OCI-LY1 (cell line): ENCODE measurements around the gene ADGRG3.

Experiments
- H2AFZ ChIP-seq: fragments of 200-600 bp; sonication (generic), shearing (Covaris generic); 2 replicates; pipeline ENCODE4 v1.6.0; 2014; ENCODE audit warnings: antibody characterized with exemption, mild to moderate bottlenecking, low read length
- H3F3A ChIP-seq: fragments of 200-600 bp; sonication (generic), shearing (Covaris generic); 2 replicates; pipeline ENCODE4 v1.6.0; 2014; ENCODE audit warnings: mild to moderate bottlenecking, antibody characterized with exemption, low read length, moderate library complexity; ENCODE audit not compliant: insufficient read depth
- H3K27ac ChIP-seq: fragments of 200-600 bp; sonication (generic); 2 replicates; pipeline ENCODE4 v1.5.1; 2014; ENCODE audit warnings: low read length, mixed run types, mild to moderate bottlenecking, low read depth; ENCODE audit not compliant: poor library complexity, severe bottlenecking
- H3K27me3 ChIP-seq: fragments of 200-600 bp; sonication (generic); 2 replicates; pipeline ENCODE4 v1.6.0; 2014; ENCODE audit warnings: antibody characterized with exemption, mild to moderate bottlenecking, low read length, moderate library complexity; ENCODE audit not compliant: insufficient read depth
- H3K36me3 ChIP-seq: fragments of 200-600 bp; sonication (generic); 2 replicates; pipeline ENCODE4 v1.6.1; 2014; ENCODE audit warnings: mild to moderate bottlenecking, antibody characterized with exemption, low read length, moderate library complexity, mixed read lengths; ENCODE audit not compliant: insufficient read depth
- H3K4me1 ChIP-seq: fragments of 200-600 bp; sonication (generic); 2 replicates; pipeline ENCODE4 v1.5.1; 2014; ENCODE audit warnings: mild to moderate bottlenecking, low read length, moderate library complexity; ENCODE audit not compliant: insufficient read depth, severe bottlenecking
- H3K4me2 ChIP-seq: fragments of 200-600 bp; sonication (generic), shearing (Covaris generic); 2 replicates; pipeline ENCODE4 v1.6.1; 2014; ENCODE audit warnings: low read length
- H3K4me3 ChIP-seq: fragments of 200-600 bp; sonication (generic); 2 replicates; pipeline ENCODE4 v1.5.1; 2014; ENCODE audit warnings: low read length, low read depth, mild to moderate bottlenecking, mixed read lengths; ENCODE audit not compliant: poor library complexity, severe bottlenecking
- H3K79me2 ChIP-seq: fragments of 200-600 bp; shearing (Covaris generic); 2 replicates; pipeline ENCODE4 v1.6.1; 2016; ENCODE audit warnings: mixed run types, low read length, mixed read lengths; ENCODE audit not compliant: insufficient read depth
- H3K9ac ChIP-seq: fragments of 200-600 bp; sonication (generic), shearing (Covaris generic); 2 replicates; pipeline ENCODE4 v1.6.1; 2014; ENCODE audit warnings: mild to moderate bottlenecking, low read length, mixed read lengths
- H3K9me2 ChIP-seq: fragments of 200-600 bp; sonication (generic), shearing (Covaris generic); 2 replicates; pipeline ENCODE4 v1.6.1; 2014; ENCODE audit warnings: low read depth, mild to moderate bottlenecking, low read length, mixed read lengths
- H3K9me3 ChIP-seq: fragments of 200-600 bp; shearing (Covaris generic); 2 replicates; pipeline ENCODE4 v1.6.1; 2014; ENCODE audit warnings: low read length, mixed read lengths
- H4K20me1 ChIP-seq: fragments of 200-600 bp; sonication (generic), shearing (Covaris generic); 2 replicates; pipeline ENCODE4 v1.6.0; 2016; ENCODE audit warnings: mild to moderate bottlenecking, low read length; ENCODE audit not compliant: insufficient read depth
- EZH2 ChIP-seq: fragments of 200-600 bp; sonication (generic), shearing (Covaris generic); IDR thresholded peaks from 2 replicates; pipeline ENCODE4 v1.8.0; 2017; ENCODE audit warnings: borderline replicate concordance, mixed run types, mild to moderate bottlenecking, antibody characterized with exemption, low read length, moderate library complexity, mixed read lengths
- TF ChIP-seq, protein P1 (sequence below): fragments of 200-600 bp; sonication (generic), shearing (Covaris generic); IDR thresholded peaks from 2 replicates; pipeline ENCODE4 v1.5.1; 2017; ENCODE audit warnings: mild to moderate bottlenecking, antibody characterized with exemption, low read length, moderate library complexity, mixed read lengths

The ADGRG3 gene

DNA sequence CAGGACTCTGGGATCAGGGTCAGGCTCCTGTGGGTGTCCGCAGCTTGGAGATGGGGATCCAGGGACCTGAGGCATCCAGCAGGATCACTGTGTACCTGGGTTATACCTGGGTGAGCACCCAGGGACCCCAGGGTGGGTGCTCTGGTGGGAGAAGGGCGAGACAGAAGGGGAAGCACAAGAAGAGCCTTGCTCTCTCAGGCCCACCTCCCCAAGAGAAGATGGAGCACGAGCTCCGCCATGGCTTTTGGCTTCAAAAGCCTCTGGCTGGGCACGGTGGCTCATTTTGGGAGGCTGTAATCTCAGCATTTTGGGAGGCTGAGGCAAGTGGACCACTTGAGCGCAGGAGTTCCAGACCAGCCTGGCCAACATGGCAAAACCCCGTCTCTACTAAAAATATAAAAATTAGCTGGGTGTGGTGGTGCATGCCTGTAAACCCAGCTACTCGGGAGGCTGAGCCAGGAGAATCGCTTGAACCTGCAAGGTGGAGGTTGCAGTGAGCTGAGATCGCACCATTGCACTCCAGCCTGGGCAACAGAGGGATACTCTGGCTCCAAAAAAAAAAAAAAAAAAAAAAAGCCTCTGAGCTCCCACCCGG is 35.4 kb downstream of the ADGRG3 start:
- no peaks in the 10 kb centered on the region for H3K9me3 ChIP-seq
- no peak overlapping the region for H3K4me3 ChIP-seq
- H3K36me3 ChIP-seq: no peaks in the 10 kb centered on the region
- H4K20me1 ChIP-seq: no peaks in the 10 kb centered on the region
- H3F3A ChIP-seq: no peaks in the 10 kb centered on the region
- H3K4me2 ChIP-seq: no peak overlapping the region
- no peak overlapping the region for H3K27ac ChIP-seq
- H3K9ac ChIP-seq: no peak overlapping the region
- H3K4me1 ChIP-seq: no peaks in the 10 kb centered on the region
- no peaks in the 10 kb centered on the region for H3K79me2 ChIP-seq
- no peaks in the 10 kb centered on the region; the same call in 1 of the 2 replicates for H3K27me3 ChIP-seq
- H2AFZ ChIP-seq: no peak overlapping the region
- H3K9me2 ChIP-seq: no peaks in the 10 kb centered on the region
- TF ChIP-seq EZH2: no peak
- TF ChIP-seq, protein P1, sequence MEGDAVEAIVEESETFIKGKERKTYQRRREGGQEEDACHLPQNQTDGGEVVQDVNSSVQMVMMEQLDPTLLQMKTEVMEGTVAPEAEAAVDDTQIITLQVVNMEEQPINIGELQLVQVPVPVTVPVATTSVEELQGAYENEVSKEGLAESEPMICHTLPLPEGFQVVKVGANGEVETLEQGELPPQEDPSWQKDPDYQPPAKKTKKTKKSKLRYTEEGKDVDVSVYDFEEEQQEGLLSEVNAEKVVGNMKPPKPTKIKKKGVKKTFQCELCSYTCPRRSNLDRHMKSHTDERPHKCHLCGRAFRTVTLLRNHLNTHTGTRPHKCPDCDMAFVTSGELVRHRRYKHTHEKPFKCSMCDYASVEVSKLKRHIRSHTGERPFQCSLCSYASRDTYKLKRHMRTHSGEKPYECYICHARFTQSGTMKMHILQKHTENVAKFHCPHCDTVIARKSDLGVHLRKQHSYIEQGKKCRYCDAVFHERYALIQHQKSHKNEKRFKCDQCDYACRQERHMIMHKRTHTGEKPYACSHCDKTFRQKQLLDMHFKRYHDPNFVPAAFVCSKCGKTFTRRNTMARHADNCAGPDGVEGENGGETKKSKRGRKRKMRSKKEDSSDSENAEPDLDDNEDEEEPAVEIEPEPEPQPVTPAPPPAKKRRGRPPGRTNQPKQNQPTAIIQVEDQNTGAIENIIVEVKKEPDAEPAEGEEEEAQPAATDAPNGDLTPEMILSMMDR: no peak

DNA sequence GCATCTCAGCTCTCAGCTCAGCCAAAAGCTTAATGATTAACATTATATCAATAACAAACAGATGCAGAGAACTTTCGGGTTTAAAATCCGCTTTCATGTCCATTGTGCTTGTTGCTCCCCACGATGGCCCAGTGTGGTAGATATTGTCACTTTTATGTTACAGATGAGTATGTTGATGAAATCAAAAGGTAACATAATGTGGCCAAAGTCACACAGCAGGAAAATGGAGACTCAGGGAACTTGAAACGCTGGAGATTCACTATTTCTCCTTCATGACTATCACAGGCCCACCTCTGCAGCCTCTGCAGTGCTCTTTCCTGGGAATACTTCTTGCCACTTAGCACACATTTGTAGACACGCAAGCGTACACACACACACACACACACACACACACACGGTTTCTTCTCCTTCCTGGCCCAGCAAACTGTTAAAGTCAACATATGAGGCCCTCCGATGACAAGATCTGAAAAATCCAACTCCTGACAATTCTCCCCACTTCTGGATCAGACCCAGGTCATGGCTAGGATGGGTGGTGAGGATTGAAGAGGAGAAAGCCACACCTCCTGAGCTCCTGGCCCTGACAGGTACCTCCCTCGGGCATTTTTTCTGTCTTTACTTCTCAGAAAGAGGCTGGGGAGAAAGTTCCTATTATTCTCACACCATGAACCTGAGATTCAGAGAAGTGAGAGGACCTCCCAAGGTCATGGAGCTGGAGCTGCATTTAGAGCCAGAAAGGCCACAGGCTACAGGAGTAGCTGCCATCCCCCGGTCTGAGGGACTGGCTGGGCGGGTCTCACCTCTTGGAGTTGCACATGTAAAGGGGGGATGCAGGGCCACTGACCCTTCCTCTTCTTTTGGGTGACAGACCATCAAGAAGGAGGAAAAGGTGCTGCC is 36.2 kb downstream of the ADGRG3 start:
- no peak overlapping the region for H2AFZ ChIP-seq
- no peaks in the 10 kb centered on the region for H3K9me2 ChIP-seq
- H3K79me2 ChIP-seq: no peaks in the 10 kb centered on the region
- no peaks in the 10 kb centered on the region for H3K36me3 ChIP-seq
- H3K27ac ChIP-seq: no peak overlapping the region
- no peak overlapping the region for H3K4me3 ChIP-seq
- TF ChIP-seq EZH2: no peak
- TF ChIP-seq, protein P1: no peak
- no peaks in the 10 kb centered on the region; the same call in 1 of the 2 replicates for H3K27me3 ChIP-seq
- no peaks in the 10 kb centered on the region for H3F3A ChIP-seq
- H4K20me1 ChIP-seq: no peaks in the 10 kb centered on the region
- no peak overlapping the region for H3K9ac ChIP-seq
- no peak overlapping the region for H3K4me2 ChIP-seq
- no peaks in the 10 kb centered on the region for H3K9me3 ChIP-seq
- H3K4me1 ChIP-seq: no peaks in the 10 kb centered on the region

DNA sequence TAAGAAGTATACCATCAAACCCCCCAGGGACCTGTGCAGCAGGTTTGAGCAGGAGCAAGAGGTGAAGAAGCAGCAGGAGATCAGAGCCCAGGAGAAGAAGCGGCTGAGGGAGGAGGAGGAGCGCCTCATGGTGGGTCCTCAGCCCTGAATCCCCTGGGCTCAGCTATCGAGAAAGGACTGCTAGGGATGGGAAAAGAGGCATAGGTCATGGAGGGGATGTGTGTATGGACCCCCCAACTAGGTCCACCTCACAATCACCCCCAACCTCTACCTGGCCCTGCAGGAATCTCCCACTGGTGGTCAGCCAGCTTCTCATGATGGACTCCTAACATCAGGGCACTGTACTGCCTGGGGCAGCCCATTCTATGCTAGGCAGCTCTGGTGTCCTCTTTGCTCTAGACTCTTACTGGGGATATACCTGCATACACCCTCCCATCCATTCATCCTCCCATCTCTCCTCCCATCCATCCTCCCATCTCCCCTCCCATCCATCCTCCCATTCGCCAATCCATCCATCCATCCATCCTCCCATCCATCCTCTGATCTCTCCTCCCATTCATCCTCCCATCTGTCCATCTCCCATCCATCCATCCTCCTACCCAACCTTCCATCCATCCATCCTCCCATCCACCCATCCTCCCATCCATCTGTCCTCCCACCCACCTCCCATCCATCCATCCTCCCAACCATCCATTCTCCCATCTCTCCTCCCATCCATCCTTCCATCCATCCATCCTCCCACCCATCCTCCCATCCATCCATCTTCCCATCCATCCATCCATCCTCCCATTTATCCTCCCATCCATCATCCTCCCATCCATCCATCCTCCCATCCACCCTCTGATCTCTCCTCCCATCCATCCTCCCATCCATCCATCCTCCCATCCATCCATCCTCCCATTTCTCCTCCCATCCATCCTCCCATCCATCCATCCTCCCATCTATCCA is 37.1 kb downstream of the ADGRG3 start:
- Histone ChIP-seq H3K4me3 (no peak overlapping the region), H3K4me1 (no peaks in the 10 kb centered on the region), H3K27me3 (no peaks in the 10 kb centered on the region; the same call in 1 of the 2 replicates), H3K9ac (no peak overlapping the region), H3F3A (no peaks in the 10 kb centered on the region), H2AFZ (no peak overlapping the region), H3K36me3 (no peaks in the 10 kb centered on the region), H3K27ac (no peak overlapping the region), H3K79me2 (no peaks in the 10 kb centered on the region), H4K20me1 (no peaks in the 10 kb centered on the region), H3K9me3 (no peaks in the 10 kb centered on the region), H3K9me2 (no peaks in the 10 kb centered on the region), H3K4me2 (no peak overlapping the region)
- TF ChIP-seq, protein P1: no peak
- TF ChIP-seq EZH2: no peak
